Activated CD4-positive, alpha-beta T cell treated with anti-CD3 and anti-CD28 coated beads, Interleukin-2, amount 10 ng/mL, durations not matched to agents 24 days and 14 days (primary cell): ENCODE results near the gene SLCO3A1. TPM values are rescaled to one million over a fixed set of nuclear protein-coding genes. Genes with fewer than 3 reads are reported as not detected.

Experiments used
- DNase-seq: peaks from one replicate; pipeline ENCODE4 v3.0.0; 2022
- H3K27ac Mint-ChIP-seq: one replicate; pipeline ENCODE4 v1.8.0; 2022; ENCODE audit warnings: mild to moderate bottlenecking, mixed read lengths
- H3K27me3 Mint-ChIP-seq: one replicate; pipeline ENCODE4 v1.8.0; 2022; ENCODE audit warnings: mixed read lengths
- H3K36me3 Mint-ChIP-seq: one replicate; pipeline ENCODE4 v1.8.0; 2022; ENCODE audit warnings: low read depth, mild to moderate bottlenecking, mixed read lengths
- H3K4me1 Mint-ChIP-seq: one replicate; pipeline ENCODE4 v1.8.0; 2021; ENCODE audit warnings: mixed read lengths
- H3K4me3 Mint-ChIP-seq: one replicate; pipeline ENCODE4 v1.8.0; 2022; ENCODE audit warnings: mild to moderate bottlenecking, moderate library complexity, mixed read lengths
- H3K9me3 Mint-ChIP-seq: one replicate; pipeline ENCODE4 v1.8.0; 2021; ENCODE audit warnings: mixed read lengths
- intact Hi-C: fragments of 100-400 bp; cut with micrococcal nuclease; formaldehyde crosslinking; loops from one replicate; pipeline ENCODE4 v1.15.1; 2023
- total RNA-seq: library from RNA; stranded (reverse); gene quantifications from 2 replicates; pipeline ENCODE4 v1.2.3, GENCODE V29; 2022

Gene SLCO3A1
- total RNA-seq, 1 donor from 2014 or later, result 16.3 TPM

- Mint-ChIP-seq H3K4me1 (no peaks in the 10 kb centered on the region), H3K4me3 (no peak overlapping the region), H3K27ac (no peak overlapping the region), H3K36me3 (peaks cover 2% of the 10 kb centered on the region), H3K9me3 (peaks cover 3% of the 10 kb centered on the region), H3K27me3 (no peaks in the 10 kb centered on the region)
- DNase-seq, result no peak
- intact Hi-C loops, result no loop called here
Observed at GRCh38 chr15:92140796-92141195, 287.3 kb downstream of the SLCO3A1 start.

GRCh38 chr15:92141607-92142006 is 288.1 kb downstream of the SLCO3A1 start:
- Mint-ChIP-seq H3K4me1 (no peaks in the 10 kb centered on the region), H3K4me3 (no peak overlapping the region), H3K36me3 (peaks cover under 1% of the 10 kb centered on the region), H3K27ac (no peak overlapping the region), H3K9me3 (peaks cover 1% of the 10 kb centered on the region), H3K27me3 (no peaks in the 10 kb centered on the region)
- intact Hi-C loops, result no loop called here
- DNase-seq, result no peak

- no peak overlapping the region for H3K27ac Mint-ChIP-seq
- intact Hi-C loops, result no loop called here
Observed at GRCh38 chr15:92142242-92143232, 289.0 kb downstream of the SLCO3A1 start.

GRCh38 chr15:92143765-92144164 is 290.3 kb downstream of the SLCO3A1 start:
- H3K9me3 Mint-ChIP-seq, result no peaks in the 10 kb centered on the region
- peaks cover 2% of the 10 kb centered on the region for H3K36me3 Mint-ChIP-seq
- H3K27ac Mint-ChIP-seq, result no peak overlapping the region
- no peak for DNase-seq
- no peaks in the 10 kb centered on the region for H3K27me3 Mint-ChIP-seq
- intact Hi-C loops, result no loop called here
- no peak overlapping the region for H3K4me3 Mint-ChIP-seq
- no peaks in the 10 kb centered on the region for H3K4me1 Mint-ChIP-seq

More at GRCh38 chr15:92142242-92143232, 289.0 kb downstream of the SLCO3A1 start:
- Mint-ChIP-seq H3K27me3 (no peaks in the 10 kb centered on the region), H3K36me3 (peaks cover under 1% of the 10 kb centered on the region), H3K4me1 (no peaks in the 10 kb centered on the region), H3K4me3 (no peak overlapping the region), H3K9me3 (no peaks in the 10 kb centered on the region)
- DNase-seq, result no peak

- Mint-ChIP-seq H3K4me1 (no peaks in the 10 kb centered on the region), H3K9me3 (no peaks in the 10 kb centered on the region), H3K4me3 (no peak overlapping the region), H3K36me3 (peaks cover 6% of the 10 kb centered on the region), H3K27me3 (no peaks in the 10 kb centered on the region), H3K27ac (no peak overlapping the region)
- intact Hi-C loops, result no loop called here
- no peak for DNase-seq
Observed at GRCh38 chr15:92146511-92147150, 293.1 kb downstream of the SLCO3A1 start.

GRCh38 chr15:92149029-92149428 is 295.5 kb downstream of the SLCO3A1 start:
- H3K4me1 Mint-ChIP-seq, result no peaks in the 10 kb centered on the region
- no peaks in the 10 kb centered on the region for H3K9me3 Mint-ChIP-seq
- no peak for DNase-seq
- H3K27ac Mint-ChIP-seq, result no peak overlapping the region
- peaks cover 10% of the 10 kb centered on the region for H3K36me3 Mint-ChIP-seq
- no peak overlapping the region for H3K4me3 Mint-ChIP-seq
- H3K27me3 Mint-ChIP-seq, result no peaks in the 10 kb centered on the region
- intact Hi-C loops, result no loop called here

- Mint-ChIP-seq H3K9me3 (no peaks in the 10 kb centered on the region), H3K27ac (no peak overlapping the region), H3K27me3 (no peaks in the 10 kb centered on the region), H3K4me3 (no peak overlapping the region), H3K4me1 (no peaks in the 10 kb centered on the region), H3K36me3 (peaks cover 12% of the 10 kb centered on the region)
- no peak for DNase-seq
- intact Hi-C loops, result no loop called here
Observed at GRCh38 chr15:92149465-92149864, 296.0 kb downstream of the SLCO3A1 start.

GRCh38 chr15:92151168-92151567 is 297.7 kb downstream of the SLCO3A1 start:
- Mint-ChIP-seq H3K4me3 (no peak overlapping the region), H3K27me3 (no peaks in the 10 kb centered on the region), H3K9me3 (no peaks in the 10 kb centered on the region), H3K36me3 (peaks cover 13% of the 10 kb centered on the region), H3K4me1 (no peaks in the 10 kb centered on the region), H3K27ac (no peak overlapping the region)
- DNase-seq, result no peak
- intact Hi-C loops, result no loop called here

- Mint-ChIP-seq H3K36me3 (peaks cover 13% of the 10 kb centered on the region), H3K27ac (no peak overlapping the region), H3K27me3 (no peaks in the 10 kb centered on the region), H3K4me1 (no peaks in the 10 kb centered on the region), H3K9me3 (no peaks in the 10 kb centered on the region), H3K4me3 (no peak overlapping the region)
- intact Hi-C loops, result no loop called here
- DNase-seq, result no peak
Observed at GRCh38 chr15:92151741-92152140, 298.2 kb downstream of the SLCO3A1 start.

GRCh38 chr15:92152983-92153382 is 299.5 kb downstream of the SLCO3A1 start:
- no peak overlapping the region for H3K27ac Mint-ChIP-seq
- H3K27me3 Mint-ChIP-seq, result no peaks in the 10 kb centered on the region
- intact Hi-C loops, result no loop called here
- H3K36me3 Mint-ChIP-seq, result peaks cover 11% of the 10 kb centered on the region
- H3K4me3 Mint-ChIP-seq, result no peak overlapping the region
- no peaks in the 10 kb centered on the region for H3K9me3 Mint-ChIP-seq
- H3K4me1 Mint-ChIP-seq, result no peaks in the 10 kb centered on the region
- DNase-seq, result no peak

- Mint-ChIP-seq H3K27ac (no peak overlapping the region), H3K27me3 (no peaks in the 10 kb centered on the region), H3K4me1 (peaks cover 5% of the 10 kb centered on the region), H3K4me3 (no peak overlapping the region), H3K9me3 (no peaks in the 10 kb centered on the region), H3K36me3 (peaks cover 11% of the 10 kb centered on the region)
- intact Hi-C loops, result no loop called here
- DNase-seq, result no peak
Observed at GRCh38 chr15:92153620-92154019, 300.1 kb downstream of the SLCO3A1 start.

- Mint-ChIP-seq H3K36me3 (peaks cover 10% of the 10 kb centered on the region), H3K27me3 (no peaks in the 10 kb centered on the region), H3K27ac (no peak overlapping the region), H3K4me3 (no peak overlapping the region), H3K9me3 (no peaks in the 10 kb centered on the region), H3K4me1 (peaks cover 10% of the 10 kb centered on the region)
- no peak for DNase-seq
- intact Hi-C loops, result no loop called here
Observed at GRCh38 chr15:92155934-92156333, 302.4 kb downstream of the SLCO3A1 start.

GRCh38 chr15:92157666-92158298 is 304.3 kb downstream of the SLCO3A1 start:
- H3K4me3 Mint-ChIP-seq, result no peak overlapping the region
- H3K27ac Mint-ChIP-seq, result no peak overlapping the region
- intact Hi-C loops, result no loop called here
- peaks cover 12% of the 10 kb centered on the region for H3K4me1 Mint-ChIP-seq
- no peak for DNase-seq
- no peaks in the 10 kb centered on the region for H3K9me3 Mint-ChIP-seq
- peaks cover 6% of the 10 kb centered on the region for H3K36me3 Mint-ChIP-seq
- H3K27me3 Mint-ChIP-seq, result no peaks in the 10 kb centered on the region

- no peak overlapping the region for H3K4me3 Mint-ChIP-seq
- peaks cover 5% of the 10 kb centered on the region for H3K36me3 Mint-ChIP-seq
- intact Hi-C loops, result no loop called here
- no peak overlapping the region for H3K27ac Mint-ChIP-seq
- no peaks in the 10 kb centered on the region for H3K9me3 Mint-ChIP-seq
- DNase-seq, result peak; percentile 67
- no peaks in the 10 kb centered on the region for H3K27me3 Mint-ChIP-seq
- peaks cover 12% of the 10 kb centered on the region for H3K4me1 Mint-ChIP-seq
Observed at GRCh38 chr15:92158426-92158825, 304.9 kb downstream of the SLCO3A1 start.
